GM23338 (cell line): Measurements from ENCODE around the gene CREB3L2. TPM values are rescaled to one million over a fixed set of nuclear protein-coding genes. Genes with fewer than 3 reads are reported as not detected.

ENCODE experiments used
- ATAC-seq: fragments of 200-7000 bp; cut with Tn5 transposase; 3 replicates; pipeline ENCODE4 v1.9.1; 2020
- DNase-seq: peaks from one replicate; pipeline ENCODE4 v3.0.0-alpha.2; 2015; ENCODE audit warnings: low spot score
- H2AFZ ChIP-seq: fragments of 200-600 bp; sonication (generic); 2 replicates; pipeline ENCODE4 v1.8.0; 2016; ENCODE audit warnings: antibody characterized with exemption, mild to moderate bottlenecking, moderate library complexity
- H3F3A ChIP-seq: fragments of 200-600 bp; sonication (generic); replicated peaks from 2 replicates; pipeline ENCODE4 v1.8.0; 2017; ENCODE audit warnings: antibody characterized with exemption, mixed run types, low read depth
- H3K27ac ChIP-seq: fragments of 200-600 bp; sonication (generic); 2 replicates; pipeline ENCODE4 v1.6.1; 2016; ENCODE audit warnings: low read depth
- H3K27me3 ChIP-seq: fragments of 200-600 bp; sonication (generic); 2 replicates; pipeline ENCODE4 v1.8.0; 2016; ENCODE audit warnings: mild to moderate bottlenecking, mixed run types, moderate library complexity; ENCODE audit not compliant: insufficient read depth
- H3K36me3 ChIP-seq: fragments of 200-600 bp; sonication (generic); 2 replicates; pipeline ENCODE4 v1.8.0; 2016; ENCODE audit warnings: mild to moderate bottlenecking; ENCODE audit not compliant: insufficient read depth
- H3K4me1 ChIP-seq: fragments of 200-600 bp; sonication (generic); 2 replicates; pipeline ENCODE4 v1.8.0; 2016; ENCODE audit warnings: mild to moderate bottlenecking, moderate library complexity; ENCODE audit not compliant: insufficient read depth
- H3K4me2 ChIP-seq: fragments of 200-600 bp; sonication (generic); 2 replicates; pipeline ENCODE4 v1.7.1; 2017; ENCODE audit warnings: mixed run types
- H3K4me3 ChIP-seq: fragments of 200-600 bp; sonication (generic); 2 replicates; pipeline ENCODE4 v1.6.1; 2016; ENCODE audit warnings: mixed run types
- H3K79me2 ChIP-seq: fragments of 200-600 bp; sonication (generic); replicated peaks from 2 replicates; pipeline ENCODE4 v1.8.0; 2017; ENCODE audit warnings: mild to moderate bottlenecking; ENCODE audit not compliant: insufficient read depth
- H3K9me2 ChIP-seq: fragments of 200-600 bp; sonication (generic); 2 replicates; pipeline ENCODE4 v1.8.0; 2017; ENCODE audit not compliant: insufficient read depth
- H4K20me1 ChIP-seq: fragments of 200-600 bp; sonication (generic); replicated peaks from 2 replicates; pipeline ENCODE4 v1.8.0; 2017; ENCODE audit warnings: mild to moderate bottlenecking; ENCODE audit not compliant: insufficient read depth
- H3K27ac Mint-ChIP-seq: 2 replicates; pipeline ENCODE4 v1.8.0; 2020; ENCODE audit warnings: inconsistent platforms, mild to moderate bottlenecking, moderate library complexity, mixed read lengths
- H3K27me3 Mint-ChIP-seq: 3 replicates; pipeline ENCODE4 v1.8.0; 2022; ENCODE audit warnings: low read depth, mild to moderate bottlenecking, moderate library complexity, mixed read lengths, inconsistent platforms; ENCODE audit not compliant: insufficient read depth, poor library complexity
- H3K36me3 Mint-ChIP-seq: 3 replicates; pipeline ENCODE4 v1.8.0; 2021; ENCODE audit warnings: low read depth, mild to moderate bottlenecking, inconsistent platforms, moderate library complexity, mixed read lengths
- H3K4me1 Mint-ChIP-seq: 3 replicates; pipeline ENCODE4 v1.8.0; 2020; ENCODE audit warnings: mild to moderate bottlenecking, inconsistent platforms, mixed read lengths
- H3K4me3 Mint-ChIP-seq: 3 replicates; pipeline ENCODE4 v1.8.0; 2021; ENCODE audit warnings: moderate library complexity, mild to moderate bottlenecking, inconsistent platforms, mixed read lengths
- H3K9me3 Mint-ChIP-seq: 3 replicates; pipeline ENCODE4 v1.8.0; 2020; ENCODE audit warnings: moderate library complexity, mild to moderate bottlenecking, inconsistent platforms, mixed read lengths
- CREB1 ChIP-seq: fragments of 250-450 bp; sonication (Bioruptor Pico); IDR thresholded peaks from 2 replicates; pipeline ENCODE4 v1.5.0; 2020; ENCODE audit warnings: low read depth, mild to moderate bottlenecking, moderate library complexity
- CTCF ChIP-seq, 2 experiments: fragments of 200-600 bp in 1 of 2; sonication (generic) in 1 of 2; conservative IDR thresholded peaks; 2 replicates each; pipeline versions ENCODE4 v1.5.1 to v1.6.1; 2016 to 2017; ENCODE audit warnings: antibody characterized with exemption in 2 of 2, low read depth in 2 of 2, mild to moderate bottlenecking in 2 of 2, moderate library complexity in 1 of 2
- ETS1 ChIP-seq: IDR thresholded peaks from 2 replicates; pipeline ENCODE4 v1.6.1; 2016; ENCODE audit warnings: antibody characterized with exemption
- EZH2 ChIP-seq: fragments of 200-600 bp; sonication (generic); IDR thresholded peaks from one replicate; pipeline ENCODE4 v1.8.0; 2017; ENCODE audit warnings: antibody characterized with exemption, mild to moderate bottlenecking, low read depth; ENCODE audit not compliant: unreplicated experiment
- EZH2phosphoT487 ChIP-seq: fragments of 200-600 bp; sonication (generic); IDR thresholded peaks from one replicate; pipeline ENCODE4 v1.8.1; 2018; ENCODE audit warnings: antibody characterized with exemption; ENCODE audit not compliant: unreplicated experiment
- JUNB ChIP-seq: IDR thresholded peaks from one replicate; pipeline ENCODE4 v1.6.1; 2016; ENCODE audit warnings: antibody characterized with exemption; ENCODE audit not compliant: unreplicated experiment
- NANOG ChIP-seq: IDR thresholded peaks from 2 replicates; pipeline ENCODE4 v1.6.1; 2016; ENCODE audit warnings: antibody characterized with exemption, borderline replicate concordance
- POLR2AphosphoS5 ChIP-seq: IDR thresholded peaks from 2 replicates; pipeline ENCODE4 v1.6.1; 2016; ENCODE audit warnings: antibody characterized with exemption, low read depth
- REST ChIP-seq: IDR thresholded peaks from one replicate; pipeline ENCODE4 v1.6.1; 2018; ENCODE audit warnings: antibody characterized with exemption; ENCODE audit not compliant: unreplicated experiment
- STAT1 ChIP-seq: IDR thresholded peaks from one replicate; pipeline ENCODE4 v1.6.1; 2016; ENCODE audit warnings: antibody characterized with exemption; ENCODE audit not compliant: unreplicated experiment
- ZNF114 ChIP-seq: fragments of 250-450 bp; sonication (Bioruptor Pico); IDR thresholded peaks from 2 replicates; pipeline ENCODE4 v1.5.0; 2020; ENCODE audit warnings: mild to moderate bottlenecking, moderate library complexity
- ZNF331 ChIP-seq: fragments of 250-450 bp; sonication (Bioruptor Pico); IDR thresholded peaks from 2 replicates; pipeline ENCODE4 v1.5.0; 2020; ENCODE audit warnings: low read depth, mild to moderate bottlenecking, moderate library complexity
- ZNF462 ChIP-seq: fragments of 250-450 bp; sonication (Bioruptor Pico); IDR thresholded peaks from 2 replicates; pipeline ENCODE4 v1.5.0; 2020; ENCODE audit warnings: mild to moderate bottlenecking, moderate library complexity
- polyA plus RNA-seq: library from polyadenylated mRNA; unstranded; fragments of >200 nt; fragmentation: Nextera tagmentation; extraction: Ambion mirVana; gene quantifications from 2 replicates; pipeline ENCODE4 v1.2.1, GENCODE V29; 2016
- total RNA-seq: library from RNA; depleted of rRNA; stranded (reverse); fragments of >200 nt; shearing (Covaris generic); gene quantifications from 2 replicates; pipeline ENCODE4 v1.2.3, GENCODE V29; 2014

Gene CREB3L2
- total and polyA plus RNA-seq, 2 experiments from 2014 or later, result 14.5 to 27.1 TPM

- Histone ChIP-seq H3K9me2 (no peaks in the 10 kb centered on the region), H3K27me3 (no peaks in the 10 kb centered on the region), H3K4me2 (no peak overlapping the region), H3K27ac (no peak overlapping the region), H4K20me1 (no peaks in the 10 kb centered on the region), H3K4me1 (no peaks in the 10 kb centered on the region), H3K4me3 (no peak overlapping the region), H3F3A (no peaks in the 10 kb centered on the region), H3K79me2 (peaks cover 3% of the 10 kb centered on the region; the same call in 1 of the 2 replicates), H3K36me3 (0 out of 2 replicates have a peak, but pooled peaks cover 11% of the 10 kb centered on the region), H2AFZ (no peak overlapping the region)
- no peaks in the 10 kb centered on the region; the same call in 1 of the 3 replicates for H3K9me3 Mint-ChIP-seq
- H3K4me3 Mint-ChIP-seq, result no peak overlapping the region
- H3K27ac Mint-ChIP-seq, result no peak overlapping the region
- ATAC-seq (no peak), DNase-seq (no peak)
- peaks cover 6% of the 10 kb centered on the region; the same call in 2 of the 3 replicates for H3K4me1 Mint-ChIP-seq
- peaks cover 56% of the 10 kb centered on the region for H3K36me3 Mint-ChIP-seq
- H3K27me3 Mint-ChIP-seq, result peaks cover 6% of the 10 kb centered on the region
- TF ChIP-seq EZH2phosphoT487 (no peak), ZNF331 (CRISPR knock-in tag) (no peak), STAT1 (no peak), REST (no peak), ETS1 (no peak), EZH2 (no peak), NANOG (no peak), ZNF114 (CRISPR knock-in tag) (no peak), CREB1 (no peak), CTCF (conservative IDR thresholded peaks at IDR 0.05; ENCODE audit: low read depth in 2 of 2) (no peak), JUNB (no peak), ZNF462 (CRISPR knock-in tag) (no peak), POLR2AphosphoS5 (no peak)
These were observed 108.6 kb downstream of the CREB3L2 start for GRCh38 chr7:137893143-137893742.
